IMR-90 (cell line): ENCODE measurements around the gene TMPRSS3.

Source experiments
- BHLHE40 ChIP-seq: fragments of 150-350 bp; IDR thresholded peaks from 2 replicates; pipeline ENCODE4 v1.6.1; 2016; ENCODE audit warnings: mild to moderate bottlenecking, low read depth, low read length
- CHD1 ChIP-seq: IDR thresholded peaks from 2 replicates; pipeline ENCODE4 v1.6.1; 2012; ENCODE audit warnings: low read depth, low read length, improper control_type of control experiment
- MXI1 ChIP-seq: IDR thresholded peaks from 2 replicates; pipeline ENCODE4 v1.6.1; 2012; ENCODE audit warnings: low read depth, mild to moderate bottlenecking, low read length, moderate library complexity, borderline replicate concordance
- NFE2L2 ChIP-seq: fragments of 150-350 bp; IDR thresholded peaks from 2 replicates; pipeline ENCODE4 v1.6.1; 2016; ENCODE audit warnings: low read depth, mild to moderate bottlenecking, low read length
- TF ChIP-seq, protein P1 (sequence below): conservative IDR thresholded peaks from 2 replicates; pipeline ENCODE4 v1.5.1; 2012; ENCODE audit warnings: mild to moderate bottlenecking, low read depth, low read length, improper control_type of control experiment

GRCh38 chr21:42443876-42444744 is 48.3 kb upstream of the TMPRSS3 start:
- TF ChIP-seq, protein P1, sequence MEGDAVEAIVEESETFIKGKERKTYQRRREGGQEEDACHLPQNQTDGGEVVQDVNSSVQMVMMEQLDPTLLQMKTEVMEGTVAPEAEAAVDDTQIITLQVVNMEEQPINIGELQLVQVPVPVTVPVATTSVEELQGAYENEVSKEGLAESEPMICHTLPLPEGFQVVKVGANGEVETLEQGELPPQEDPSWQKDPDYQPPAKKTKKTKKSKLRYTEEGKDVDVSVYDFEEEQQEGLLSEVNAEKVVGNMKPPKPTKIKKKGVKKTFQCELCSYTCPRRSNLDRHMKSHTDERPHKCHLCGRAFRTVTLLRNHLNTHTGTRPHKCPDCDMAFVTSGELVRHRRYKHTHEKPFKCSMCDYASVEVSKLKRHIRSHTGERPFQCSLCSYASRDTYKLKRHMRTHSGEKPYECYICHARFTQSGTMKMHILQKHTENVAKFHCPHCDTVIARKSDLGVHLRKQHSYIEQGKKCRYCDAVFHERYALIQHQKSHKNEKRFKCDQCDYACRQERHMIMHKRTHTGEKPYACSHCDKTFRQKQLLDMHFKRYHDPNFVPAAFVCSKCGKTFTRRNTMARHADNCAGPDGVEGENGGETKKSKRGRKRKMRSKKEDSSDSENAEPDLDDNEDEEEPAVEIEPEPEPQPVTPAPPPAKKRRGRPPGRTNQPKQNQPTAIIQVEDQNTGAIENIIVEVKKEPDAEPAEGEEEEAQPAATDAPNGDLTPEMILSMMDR: no peak
- TF ChIP-seq NFE2L2 (no peak), CHD1 (no peak), MXI1 (no peak), BHLHE40 (no peak)
